Embryonic facial prominence (tissue), 1 donor: ENCODE data around the gene GREB1.
"Not testable (repeated sequence)": the region's sequence is repeated elsewhere in the genome, so short reads cannot be mapped to it uniquely, and the experiment has no call there.

ENCODE experiments used
- DNase-seq: peaks from one replicate; pipeline ENCODE4 v3.0.0-alpha.2; 2016; ENCODE audit errors: extremely low spot score

The GREB1 gene

GRCh38 chr2:11634584-11634983, 100.7 kb downstream of the GREB1 start:
- DNase-seq = no peak

- DNase-seq = no peak
Observed at GRCh38 chr2:11635141-11635540, 101.3 kb downstream of the GREB1 start.

- no peak for DNase-seq
Observed at GRCh38 chr2:11636593-11637295, 102.9 kb downstream of the GREB1 start.

- no peak for DNase-seq
Observed at GRCh38 chr2:11637546-11637945, 103.7 kb downstream of the GREB1 start.

GRCh38 chr2:11639503-11639902, 105.7 kb downstream of the GREB1 start:
- DNase-seq = no peak

- DNase-seq = no peak
Observed at GRCh38 chr2:11640132-11640531, 106.3 kb downstream of the GREB1 start.

GRCh38 chr2:11642972-11643371, 109.1 kb downstream of the GREB1 start:
- DNase-seq = no peak

- DNase-seq = no peak
Observed at GRCh38 chr2:11644293-11644692, 110.4 kb downstream of the GREB1 start.

- DNase-seq = no peak
Observed at GRCh38 chr2:11646530-11646929, 112.7 kb downstream of the GREB1 start.

- no peak for DNase-seq
Observed at GRCh38 chr2:11647834-11648600, 114.2 kb downstream of the GREB1 start.

GRCh38 chr2:11649093-11649492, 115.2 kb downstream of the GREB1 start:
- no peak for DNase-seq

- DNase-seq = no peak
Observed at GRCh38 chr2:11651856-11652548, 118.2 kb downstream of the GREB1 start.

GRCh38 chr2:11652553-11652952, 118.7 kb downstream of the GREB1 start:
- no peak for DNase-seq

- DNase-seq = no peak
Observed at GRCh38 chr2:11655495-11655894, 121.7 kb downstream of the GREB1 start.

GRCh38 chr2:11656252-11656651, 122.4 kb downstream of the GREB1 start:
- DNase-seq = no peak

- DNase-seq = no peak
Observed at GRCh38 chr2:11656671-11657101, 122.8 kb downstream of the GREB1 start.

- no peak for DNase-seq
Observed at GRCh38 chr2:11657195-11657594, 123.3 kb downstream of the GREB1 start.

GRCh38 chr2:11657646-11658045, 123.8 kb downstream of the GREB1 start:
- no peak for DNase-seq

GRCh38 chr2:11658208-11659114, 124.6 kb downstream of the GREB1 start:
- no peak for DNase-seq

GRCh38 chr2:11659115-11659475, 125.2 kb downstream of the GREB1 start:
- DNase-seq = no peak

- no peak for DNase-seq
Observed at GRCh38 chr2:11659851-11660250, 126.0 kb downstream of the GREB1 start.

- not testable (repeated sequence) for DNase-seq
Observed at GRCh38 chr2:11660396-11660795, 126.6 kb downstream of the GREB1 start.
